VCaP (cell line): ENCODE measurements around the gene EPGN.

ENCODE experiments used
- H3K27ac ChIP-seq: fragments of 450-650 bp; 2 replicates; pipeline ENCODE4 v1.5.1; 2017
- CTCF ChIP-seq: fragments of 450-650 bp; conservative IDR thresholded peaks from 2 replicates; pipeline ENCODE4 v1.5.1; 2017; ENCODE audit warnings: mild to moderate bottlenecking, moderate library complexity

Gene EPGN

GRCh38 chr4:74291471-74291870 is 16.8 kb upstream of the EPGN start:
- H3K27ac ChIP-seq = no peak overlapping the region
- no peak for TF ChIP-seq CTCF

- no peak for TF ChIP-seq CTCF
- no peak overlapping the region for H3K27ac ChIP-seq
Measured at GRCh38 chr4:74292111-74292870, 16.0 kb upstream of the EPGN start.

GRCh38 chr4:74293558-74293957 is 14.7 kb upstream of the EPGN start:
- TF ChIP-seq CTCF = no peak
- H3K27ac ChIP-seq = no peak overlapping the region

- no peak for TF ChIP-seq CTCF
- no peak overlapping the region for H3K27ac ChIP-seq
Measured at GRCh38 chr4:74294681-74295080, 13.6 kb upstream of the EPGN start.

- H3K27ac ChIP-seq = no peak overlapping the region
- no peak for TF ChIP-seq CTCF
Measured at GRCh38 chr4:74297539-74297938, 10.7 kb upstream of the EPGN start.

GRCh38 chr4:74304095-74304625 is 4.1 kb upstream of the EPGN start:
- no peak for TF ChIP-seq CTCF
- no peak overlapping the region for H3K27ac ChIP-seq

GRCh38 chr4:74305000-74305399 is 3.3 kb upstream of the EPGN start:
- TF ChIP-seq CTCF = no peak
- no peak overlapping the region for H3K27ac ChIP-seq
